Iris pigment epithelial cell (primary cell): ENCODE data around the gene GLUL.
A peak's percentile ranks its signal among the peaks of the same experiment; 100 is the strongest.
"Not testable (repeated sequence)": the region's sequence is repeated elsewhere in the genome, so short reads cannot be mapped to it uniquely, and the experiment has no call there.

Source experiments
- DNase-seq: peaks from one replicate; pipeline ENCODE4 v3.0.0-alpha.2; 2011; ENCODE audit warnings: low read depth

GLUL gene

GRCh38 chr1:182368358-182368757, 23.2 kb downstream of the GLUL start:
- DNase-seq, result no peak

- DNase-seq, result no peak
These were observed 23.7 kb downstream of the GLUL start for GRCh38 chr1:182367926-182368325.

GRCh38 chr1:182366596-182366995, 25.0 kb downstream of the GLUL start:
- no peak for DNase-seq

- DNase-seq, result no peak
These were observed 31.9 kb downstream of the GLUL start for GRCh38 chr1:182359645-182360044.

- no peak for DNase-seq
These were observed 33.7 kb downstream of the GLUL start for GRCh38 chr1:182357913-182358312.

- no peak for DNase-seq
These were observed 34.4 kb downstream of the GLUL start for GRCh38 chr1:182357171-182357570.

GRCh38 chr1:182355723-182356098, 35.9 kb downstream of the GLUL start:
- no peak for DNase-seq

GRCh38 chr1:182351790-182352364, 39.7 kb downstream of the GLUL start:
- DNase-seq, result no peak

- DNase-seq, result peak; percentile 6
These were observed 40.8 kb downstream of the GLUL start for GRCh38 chr1:182350839-182351238.

GRCh38 chr1:182348961-182349747, 42.4 kb downstream of the GLUL start:
- no peak for DNase-seq

GRCh38 chr1:182347019-182347418, 44.6 kb downstream of the GLUL start:
- DNase-seq, result no peak

GRCh38 chr1:182340233-182341058, 51.1 kb downstream of the GLUL start:
- peak; percentile 39 for DNase-seq

- DNase-seq, result no peak
These were observed 51.9 kb downstream of the GLUL start for GRCh38 chr1:182339684-182340083.

- no peak for DNase-seq
These were observed 52.7 kb downstream of the GLUL start for GRCh38 chr1:182338806-182339370.

GRCh38 chr1:182337736-182338571, 53.6 kb downstream of the GLUL start:
- DNase-seq, result no peak

- no peak for DNase-seq
These were observed 55.6 kb downstream of the GLUL start for GRCh38 chr1:182335771-182336566.

- DNase-seq, result not testable (repeated sequence)
These were observed 58.5 kb downstream of the GLUL start for GRCh38 chr1:182333071-182333571.

GRCh38 chr1:182332261-182333060, 59.1 kb downstream of the GLUL start:
- DNase-seq, result no peak
